ENCODE data around the gene GOLGA6L7.
"Not testable (repeated sequence)": the region's sequence is repeated elsewhere in the genome, so short reads cannot be mapped to it uniquely, and the experiment has no call there.

Gene GOLGA6L7

DNA sequence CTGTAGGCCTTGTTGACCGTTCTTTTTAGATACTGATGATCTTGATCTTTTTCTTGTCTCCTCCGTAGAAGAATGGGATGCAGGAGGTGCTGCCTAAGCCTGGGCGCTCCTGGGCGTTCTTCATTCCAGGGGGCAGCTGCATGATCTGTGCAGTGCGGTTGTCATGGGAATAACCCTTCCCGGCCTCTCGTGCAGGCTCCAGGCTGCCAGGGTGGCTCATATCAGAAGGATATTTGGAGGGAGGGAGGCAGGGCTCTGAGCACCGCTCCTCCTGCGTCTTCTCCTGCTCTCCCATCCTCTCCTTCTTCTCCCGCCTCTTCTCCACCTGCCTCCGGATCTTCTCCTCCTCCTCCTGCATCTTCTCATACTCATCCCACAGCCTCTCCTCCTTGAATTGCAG is 6.2 kb downstream of the GOLGA6L7 start:
- not testable (repeated sequence) for DNase-seq

DNA sequence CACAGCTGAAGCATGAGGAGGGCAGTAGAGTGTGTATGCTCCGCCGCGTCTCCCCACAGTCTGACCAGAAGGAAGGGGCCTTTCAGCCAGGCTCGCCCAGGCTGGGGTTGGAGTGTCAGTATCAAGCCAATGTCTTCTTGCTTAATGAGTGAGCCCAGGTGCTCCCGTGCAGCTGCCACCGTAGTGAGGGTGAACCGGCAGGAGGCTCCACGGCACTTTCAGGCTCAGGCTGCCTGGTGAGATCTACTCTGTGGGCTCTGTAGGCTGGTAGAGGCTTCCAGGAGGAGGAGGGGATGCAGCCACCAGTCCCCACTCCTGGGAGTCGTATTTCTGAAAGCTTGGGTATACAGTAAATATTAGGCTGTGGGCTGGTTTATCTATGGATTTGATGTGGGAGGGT is 8.2 kb downstream of the GOLGA6L7 start:
- DNase-seq: not testable (repeated sequence)

- DNase-seq: not testable (repeated sequence)
These were observed 13.4 kb downstream of the GOLGA6L7 start for GRCh38 chr15:28834957-28835585.

DNA sequence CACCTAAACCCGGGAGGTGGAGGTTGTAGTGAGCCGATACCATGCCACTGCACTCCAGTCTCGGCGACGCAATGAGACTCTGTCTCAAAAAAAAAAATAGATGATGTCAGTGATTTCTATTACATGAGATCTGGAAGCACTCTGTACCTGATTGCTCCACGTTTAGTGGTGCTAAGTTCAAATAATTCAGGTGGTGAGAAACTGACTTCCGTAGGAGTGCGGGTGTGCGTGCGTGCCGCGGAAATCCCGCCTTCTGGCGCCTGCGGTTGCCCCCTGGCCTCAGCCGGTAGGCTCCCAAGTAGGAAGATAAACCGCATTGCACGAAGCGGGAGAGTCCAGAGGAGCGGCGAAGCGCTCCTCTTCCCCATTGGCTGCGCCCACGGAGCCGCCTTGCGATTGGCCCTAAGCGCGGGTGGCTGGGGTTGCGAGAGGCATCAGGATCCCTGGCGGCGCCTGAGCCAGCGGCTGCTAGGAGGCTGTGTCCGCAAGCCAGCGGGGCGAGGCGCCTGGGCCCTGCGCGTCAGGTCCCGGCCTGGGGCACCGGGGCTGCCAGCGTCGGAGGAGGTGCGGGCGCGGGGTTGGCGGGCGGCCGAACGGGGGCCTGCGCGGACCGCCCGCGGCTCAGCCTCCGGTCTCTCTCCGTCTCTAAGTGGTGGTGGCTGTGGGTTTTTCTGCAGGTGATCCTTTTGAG is 16.4 kb downstream of the GOLGA6L7 start:
- peak; percentile 72 for DNase-seq

- not testable (repeated sequence) for DNase-seq
These were observed 27.0 kb downstream of the GOLGA6L7 start for GRCh38 chr15:28821420-28821819.

DNA sequence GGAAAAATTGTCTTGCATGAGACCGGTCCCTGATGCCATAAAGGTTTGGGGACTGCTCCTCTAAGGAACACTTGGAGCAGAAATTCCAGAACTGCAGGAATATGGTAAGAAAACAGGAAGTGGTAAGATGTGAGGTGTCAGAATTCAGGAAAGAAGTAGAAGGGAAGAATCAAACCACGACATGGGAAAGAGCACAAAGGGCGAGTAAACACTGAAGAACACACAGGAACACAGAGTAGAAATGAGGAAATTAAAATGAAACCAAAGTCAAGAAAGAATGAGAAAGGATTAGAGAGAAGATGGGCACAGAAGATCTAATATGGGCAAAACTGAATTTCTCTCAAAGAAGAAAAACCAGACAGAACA is 28.5 kb downstream of the GOLGA6L7 start:
- not testable (repeated sequence) for DNase-seq

DNA sequence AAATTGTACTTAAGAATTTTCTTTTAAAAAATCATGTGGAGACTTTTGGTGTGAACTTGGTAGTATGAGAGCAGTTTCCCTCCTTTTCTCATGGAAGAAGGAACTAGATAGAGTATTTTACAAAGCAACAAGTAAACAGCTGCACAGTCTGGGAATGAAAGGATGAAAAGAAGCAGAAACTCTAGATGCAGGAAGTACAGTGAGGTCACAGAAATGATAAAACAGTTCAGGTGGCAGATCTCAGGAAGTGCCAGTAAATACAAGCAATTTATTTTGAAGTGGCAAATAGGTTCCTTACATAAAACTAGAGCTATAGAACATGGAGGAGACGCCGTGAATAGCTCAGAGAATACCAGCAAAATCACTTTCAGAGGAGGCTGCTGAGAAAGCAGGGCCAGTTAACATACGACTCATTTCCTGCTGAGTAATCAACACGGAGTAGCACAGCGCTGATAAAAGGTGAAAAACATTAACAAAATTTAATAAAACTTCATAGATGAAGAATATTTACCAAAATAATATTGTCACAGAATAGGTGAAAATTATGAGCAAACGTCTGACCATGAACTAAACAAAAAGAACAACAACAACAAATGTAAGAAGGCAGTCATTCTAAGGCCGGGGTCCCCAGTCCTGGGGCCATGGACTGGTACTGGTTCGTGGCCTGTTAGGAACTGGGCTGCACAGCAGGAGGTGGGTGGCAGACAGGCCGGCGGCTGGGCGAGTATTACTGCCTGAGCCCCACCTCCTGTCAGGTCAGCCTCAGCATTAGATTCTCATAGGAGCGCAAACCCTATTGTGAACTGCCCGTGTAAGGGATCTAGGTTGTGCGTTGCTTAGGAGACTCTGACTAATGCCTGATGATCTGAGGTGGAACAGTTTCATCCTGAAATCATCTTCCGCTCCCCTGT is 29.2 kb downstream of the GOLGA6L7 start:
- peak; percentile 26 for DNase-seq

- DNase-seq: not testable (repeated sequence)
These were observed 30.3 kb downstream of the GOLGA6L7 start for GRCh38 chr15:28818168-28818567.

- DNase-seq: not testable (repeated sequence)
These were observed 34.4 kb downstream of the GOLGA6L7 start for GRCh38 chr15:28814059-28814458.

- DNase-seq: not testable (repeated sequence)
These were observed 35.1 kb downstream of the GOLGA6L7 start for GRCh38 chr15:28813392-28813791.

GRCh38 chr15:28811852-28812550 is 36.4 kb downstream of the GOLGA6L7 start:
- not testable (repeated sequence) for DNase-seq

DNA sequence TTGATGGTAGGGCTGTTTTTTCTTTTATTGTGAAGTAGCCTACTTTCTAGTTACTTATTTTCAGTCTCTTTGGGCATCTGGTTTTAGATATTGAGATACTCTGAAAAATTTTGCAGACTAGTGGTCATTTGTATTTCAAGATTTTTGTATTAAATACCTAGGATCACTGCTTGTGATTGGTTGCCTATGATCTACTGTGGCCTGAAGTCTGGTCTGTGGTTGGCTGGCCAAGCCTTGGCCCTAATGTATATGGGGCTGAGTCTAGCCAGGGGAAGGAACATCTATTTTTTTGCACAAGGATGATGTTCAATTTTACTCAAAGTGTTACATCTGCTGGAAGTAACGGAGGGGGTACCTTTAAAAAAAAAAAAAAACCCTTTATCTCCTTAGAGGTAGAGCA is 38.0 kb downstream of the GOLGA6L7 start:
- DNase-seq: not testable (repeated sequence)

- not testable (repeated sequence) for DNase-seq
These were observed 40.3 kb downstream of the GOLGA6L7 start for GRCh38 chr15:28808136-28808535.

DNA sequence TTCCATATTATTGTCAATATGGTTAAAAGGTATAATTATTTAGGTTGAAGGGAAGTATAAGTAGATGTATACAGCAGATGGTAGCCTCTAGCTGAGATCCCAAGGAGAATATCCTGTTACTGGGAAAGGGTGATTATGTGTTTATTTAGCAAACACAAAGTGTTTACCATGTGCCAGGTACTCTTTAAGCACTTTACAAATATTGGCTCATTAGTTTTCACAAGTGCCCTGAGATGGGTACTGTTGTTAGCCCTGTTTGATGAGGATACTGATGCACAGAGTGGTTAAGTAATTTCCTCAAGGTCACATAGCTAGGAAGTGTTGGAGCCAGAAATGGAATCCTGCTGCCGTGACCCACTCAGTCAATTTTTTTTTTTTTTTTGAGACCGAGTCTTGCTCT is 48.1 kb downstream of the GOLGA6L7 start:
- not testable (repeated sequence) for DNase-seq

DNA sequence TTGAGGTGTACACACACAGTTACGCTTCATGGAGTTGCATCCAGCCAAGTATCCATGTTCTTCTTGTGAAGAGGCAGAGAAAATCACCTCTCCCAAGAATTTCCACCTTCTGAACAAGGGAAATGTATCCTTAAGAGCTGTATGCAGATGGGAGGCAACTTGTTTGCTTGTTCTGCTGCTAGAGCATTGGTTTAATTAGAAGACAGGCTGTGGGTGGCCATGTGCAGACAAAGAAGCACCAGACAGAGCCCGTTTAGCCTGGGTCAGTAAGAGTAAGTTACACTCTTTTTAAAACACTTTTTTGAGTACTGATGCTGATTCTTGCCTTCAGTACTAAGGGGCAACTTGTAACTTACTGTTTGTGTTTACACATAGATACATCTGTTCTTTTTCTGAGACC is 50.2 kb downstream of the GOLGA6L7 start:
- not testable (repeated sequence) for DNase-seq

DNA sequence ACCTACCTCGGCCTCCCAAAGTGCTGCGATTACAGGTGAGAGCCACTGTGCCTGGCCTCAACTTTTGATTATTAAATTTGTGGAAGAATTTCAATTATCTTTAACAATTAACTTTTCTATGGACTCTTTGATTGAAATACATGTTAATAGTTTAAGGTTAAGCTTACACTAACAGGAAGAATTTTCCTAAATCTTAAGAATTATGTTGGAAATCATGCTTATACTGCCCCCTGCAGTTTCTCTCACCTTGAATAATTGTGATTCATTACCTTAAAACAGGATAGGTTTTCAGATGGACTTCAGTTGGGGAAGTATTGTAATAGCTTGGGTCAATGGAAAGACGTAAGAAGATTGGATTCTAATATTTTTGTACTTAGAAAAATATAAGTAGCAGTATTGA is 54.2 kb downstream of the GOLGA6L7 start:
- not testable (repeated sequence) for DNase-seq
